Effector CD8-positive, alpha-beta T cell (primary cell): ENCODE data around the gene VEGFA.

Experiments used
- DNase-seq: peaks from one replicate; lab custom pipeline; 2025; lab: John Stamatoyannopoulos, UW
- total RNA-seq, 4 experiments: gene quantifications; one replicate each; lab custom pipeline; 2026; lab: John Stamatoyannopoulos, UW

Gene VEGFA
- 1.2 to 52.9 (median 7.5) reads per million in 4 experiments for total RNA-seq

DNA sequence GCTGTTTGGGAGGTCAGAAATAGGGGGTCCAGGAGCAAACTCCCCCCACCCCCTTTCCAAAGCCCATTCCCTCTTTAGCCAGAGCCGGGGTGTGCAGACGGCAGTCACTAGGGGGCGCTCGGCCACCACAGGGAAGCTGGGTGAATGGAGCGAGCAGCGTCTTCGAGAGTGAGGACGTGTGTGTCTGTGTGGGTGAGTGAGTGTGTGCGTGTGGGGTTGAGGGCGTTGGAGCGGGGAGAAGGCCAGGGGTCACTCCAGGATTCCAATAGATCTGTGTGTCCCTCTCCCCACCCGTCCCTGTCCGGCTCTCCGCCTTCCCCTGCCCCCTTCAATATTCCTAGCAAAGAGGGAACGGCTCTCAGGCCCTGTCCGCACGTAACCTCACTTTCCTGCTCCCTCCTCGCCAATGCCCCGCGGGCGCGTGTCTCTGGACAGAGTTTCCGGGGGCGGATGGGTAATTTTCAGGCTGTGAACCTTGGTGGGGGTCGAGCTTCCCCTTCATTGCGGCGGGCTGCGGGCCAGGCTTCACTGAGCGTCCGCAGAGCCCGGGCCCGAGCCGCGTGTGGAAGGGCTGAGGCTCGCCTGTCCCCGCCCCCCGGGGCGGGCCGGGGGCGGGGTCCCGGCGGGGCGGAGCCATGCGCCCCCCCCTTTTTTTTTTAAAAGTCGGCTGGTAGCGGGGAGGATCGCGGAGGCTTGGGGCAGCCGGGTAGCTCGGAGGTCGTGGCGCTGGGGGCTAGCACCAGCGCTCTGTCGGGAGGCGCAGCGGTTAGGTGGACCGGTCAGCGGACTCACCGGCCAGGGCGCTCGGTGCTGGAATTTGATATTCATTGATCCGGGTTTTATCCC lies at the start of gene VEGFA:
TSS of gene VEGFA (plus strand) at position 686 of the 846 bp plus-strand sequence.
- DNase-seq, result peak; percentile 78

DNA sequence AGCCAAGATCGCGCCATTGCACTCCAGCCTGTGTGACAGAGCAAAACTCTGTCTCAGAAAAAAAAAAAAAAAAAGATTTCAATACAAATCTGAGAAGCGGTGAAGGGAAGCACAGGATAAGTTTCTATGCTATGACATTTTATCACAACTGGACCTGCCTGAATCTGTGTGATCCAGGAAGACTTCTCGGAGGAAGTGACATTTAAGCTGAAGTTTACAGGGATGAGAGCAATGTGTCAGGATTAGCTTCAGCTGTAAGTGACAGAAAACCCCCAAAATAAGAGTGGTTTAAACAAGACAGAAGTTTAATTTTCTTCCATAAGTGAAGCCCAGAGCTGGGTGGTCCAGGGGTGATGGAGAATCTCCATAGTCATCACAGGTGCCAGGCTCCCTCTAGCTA lies 49.0 kb upstream of the VEGFA start:
- DNase-seq, result no peak

DNA sequence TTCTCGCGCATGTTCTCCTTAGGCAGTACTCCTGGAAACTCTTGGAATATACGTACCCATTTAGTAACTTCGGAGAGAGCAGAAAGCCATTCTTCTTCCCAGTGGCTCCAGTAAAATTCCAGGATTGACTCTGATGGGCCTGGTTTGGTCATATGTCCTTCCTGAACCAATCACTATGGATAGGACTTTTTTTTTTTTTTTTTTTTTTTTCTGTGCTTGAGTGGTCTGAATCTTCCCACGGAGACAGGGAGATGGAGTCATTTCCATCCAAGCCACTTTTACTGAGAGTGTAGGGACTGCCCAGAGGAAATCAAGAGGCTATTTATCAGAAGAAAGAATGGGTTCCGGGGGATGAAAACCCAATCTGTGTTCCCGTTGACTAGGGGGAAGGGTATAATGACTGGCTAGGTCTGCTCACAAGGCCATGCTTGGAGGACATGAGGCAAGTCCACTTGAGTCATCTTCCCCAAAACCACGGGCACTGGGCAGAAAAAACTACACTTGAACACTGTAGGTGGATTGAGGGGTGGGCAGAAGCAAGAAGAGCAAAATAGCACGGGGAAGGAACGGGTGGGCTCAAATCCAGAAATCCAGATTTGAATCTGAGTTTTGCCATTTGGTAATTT lies 47.0 kb upstream of the VEGFA start:
- no peak for DNase-seq

DNA sequence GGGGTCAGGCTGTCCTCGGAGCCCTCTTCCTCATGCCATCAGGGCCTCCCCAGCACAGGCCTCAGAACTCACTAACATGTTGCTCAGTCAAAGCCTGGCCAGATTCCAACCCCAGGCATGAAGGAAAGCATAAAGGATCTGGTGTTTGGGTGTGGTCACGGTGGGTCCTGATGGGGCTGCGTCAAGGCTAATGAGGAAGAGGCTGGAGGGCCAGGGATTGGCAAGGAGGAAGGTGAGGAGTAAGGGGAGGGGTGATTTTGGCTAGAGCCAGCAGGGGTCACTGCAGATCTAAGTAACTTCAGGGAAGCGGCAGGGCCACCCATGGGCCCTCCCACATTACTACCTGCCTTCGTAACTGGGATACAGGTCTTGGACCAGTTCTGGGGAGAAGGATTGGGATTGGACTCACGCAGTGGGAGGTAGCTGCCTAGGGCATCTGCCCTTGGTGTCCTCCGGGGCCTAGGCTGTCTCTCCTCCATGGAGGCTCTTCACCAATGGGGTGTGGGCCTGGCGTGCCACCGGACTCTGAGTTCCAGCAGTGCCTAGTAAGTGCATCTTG lies 46.2 kb upstream of the VEGFA start:
- peak; percentile 52 for DNase-seq

DNA sequence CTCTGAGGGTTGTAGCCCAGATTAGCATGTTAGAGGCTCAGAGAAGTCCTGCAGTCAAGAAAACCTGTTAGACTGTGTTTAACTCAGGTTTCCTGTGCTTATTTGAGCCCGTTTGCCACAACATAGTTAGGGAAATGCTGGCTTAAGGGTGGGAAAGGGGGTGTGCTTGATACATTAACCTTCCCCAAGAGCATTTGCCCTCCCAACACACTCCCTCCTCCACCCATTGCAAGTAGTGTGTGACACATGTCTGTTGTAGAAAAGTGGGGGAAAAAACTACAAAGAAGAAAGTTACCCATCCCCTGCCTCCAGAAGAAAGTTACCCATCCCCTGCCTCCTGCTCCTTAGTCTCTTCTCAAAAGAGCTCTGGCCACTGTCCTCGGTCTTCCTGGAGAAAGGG lies 45.7 kb upstream of the VEGFA start:
- no peak for DNase-seq

DNA sequence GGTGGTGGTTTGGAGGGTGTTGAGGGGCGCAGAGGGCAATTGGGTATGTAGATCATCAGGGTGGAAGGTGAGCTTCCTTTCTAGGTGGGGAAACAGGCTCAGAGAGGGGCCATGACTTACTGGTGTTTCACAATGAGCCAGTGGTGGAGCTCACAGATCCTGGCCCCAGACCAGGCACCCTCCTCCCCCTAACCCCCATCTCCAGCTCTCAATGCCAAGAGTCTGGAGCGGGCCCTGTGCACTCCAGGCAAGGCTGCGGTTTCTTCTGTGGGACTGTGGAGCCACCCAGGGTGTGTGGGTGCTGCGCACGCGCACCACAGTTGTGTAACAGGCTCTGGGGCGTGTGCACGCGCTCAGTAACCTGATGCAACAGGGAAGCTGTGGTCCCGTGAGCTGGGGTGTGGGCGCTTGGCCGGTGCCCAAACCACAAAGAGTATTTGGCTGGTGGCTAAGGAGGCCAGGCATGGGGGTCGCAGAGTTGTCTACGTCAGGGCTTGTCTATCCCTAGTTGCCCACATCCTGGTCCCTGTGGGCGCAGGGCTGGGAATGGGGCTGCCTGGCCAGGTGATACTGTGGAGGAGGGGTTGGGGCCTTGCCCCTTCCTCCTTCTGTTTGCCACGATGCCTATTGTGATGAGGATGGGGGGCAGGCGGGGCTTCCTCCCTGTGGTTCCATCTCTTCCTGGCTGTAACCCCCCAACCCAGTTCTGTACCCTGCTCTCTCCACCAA lies 44.9 kb upstream of the VEGFA start:
- DNase-seq, result peak; percentile 26

DNA sequence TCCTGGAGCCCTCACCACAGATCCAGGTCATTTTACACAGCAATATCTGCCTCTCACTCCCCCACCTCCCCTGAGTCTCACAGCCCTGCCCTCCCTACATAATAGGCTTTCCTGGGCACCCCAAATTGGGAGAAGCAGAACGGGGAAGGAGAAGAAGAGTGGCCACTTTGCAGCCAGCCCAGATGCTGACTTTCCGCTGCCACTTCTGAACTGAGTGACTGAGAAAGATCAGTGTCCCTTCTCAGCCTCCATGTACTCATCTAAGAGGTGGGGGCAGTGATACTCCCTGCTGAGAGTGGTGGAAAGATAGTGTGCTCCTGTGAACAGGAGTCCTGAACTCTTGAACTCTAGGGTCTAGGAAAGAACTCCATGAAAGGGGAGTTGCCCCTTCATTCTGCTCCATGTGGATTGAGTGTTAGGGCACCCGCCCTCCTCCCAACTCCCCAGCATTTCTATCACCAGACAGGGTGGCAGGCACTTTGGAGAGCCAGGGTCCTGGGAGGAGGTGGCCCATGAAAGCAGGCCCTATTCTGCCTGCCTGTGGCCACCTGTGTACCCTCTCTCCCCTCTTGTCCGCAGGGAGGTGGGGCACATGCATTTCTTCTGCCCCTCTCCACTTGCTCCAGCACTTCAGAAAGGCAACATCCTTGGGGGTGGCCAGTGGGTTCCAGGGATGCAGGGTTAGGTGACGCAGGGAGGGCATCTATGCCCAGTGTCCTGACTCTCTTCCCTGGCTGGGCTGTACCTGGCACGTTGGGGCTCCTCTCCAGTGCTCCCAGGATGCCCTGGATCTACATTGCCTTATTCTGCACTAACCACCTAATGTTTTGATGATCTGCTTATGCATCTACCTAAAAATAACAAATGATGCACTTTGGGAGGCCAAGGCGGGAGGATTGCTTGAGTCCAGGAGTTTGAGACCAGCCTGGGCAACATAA lies 44.1 kb upstream of the VEGFA start:
- DNase-seq, result no peak

DNA sequence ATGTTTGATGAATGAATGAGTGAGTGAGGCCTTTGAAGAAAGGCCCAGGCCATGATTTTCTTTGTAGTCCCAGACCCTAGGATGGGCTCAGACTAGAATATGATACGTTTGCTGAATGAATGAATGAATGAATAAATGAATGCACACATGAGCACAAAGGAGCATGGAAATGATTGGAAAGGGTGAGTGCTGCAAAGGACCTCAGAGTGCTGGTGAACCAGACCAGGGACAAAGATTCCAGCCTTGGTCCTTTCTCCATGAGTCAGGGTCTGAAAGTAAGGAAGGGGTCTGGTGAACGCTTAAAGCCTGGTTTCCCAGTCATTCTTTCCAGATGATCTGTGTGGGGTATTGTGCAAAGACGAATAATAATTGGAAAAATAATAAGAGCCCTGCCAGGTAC lies 42.4 kb upstream of the VEGFA start:
- no peak for DNase-seq

DNA sequence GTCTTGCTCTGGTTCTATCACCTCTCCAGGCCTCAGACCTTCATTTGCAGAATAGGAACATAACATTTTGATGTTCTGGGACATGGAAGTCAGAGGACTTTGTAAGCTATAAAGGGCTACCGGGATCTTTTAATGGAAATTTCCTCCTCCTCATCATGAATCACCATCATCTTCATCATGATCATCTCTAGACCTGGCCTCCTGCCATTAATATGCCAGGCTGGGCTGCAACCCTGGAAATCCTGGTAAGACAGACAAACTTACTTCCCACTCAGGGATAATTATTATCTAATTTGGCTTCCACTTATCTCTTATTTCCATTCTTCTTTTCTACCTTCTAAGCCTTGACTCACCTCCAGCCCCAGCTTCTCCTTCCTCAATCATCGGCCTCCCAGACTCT lies 41.4 kb upstream of the VEGFA start:
- no peak for DNase-seq

DNA sequence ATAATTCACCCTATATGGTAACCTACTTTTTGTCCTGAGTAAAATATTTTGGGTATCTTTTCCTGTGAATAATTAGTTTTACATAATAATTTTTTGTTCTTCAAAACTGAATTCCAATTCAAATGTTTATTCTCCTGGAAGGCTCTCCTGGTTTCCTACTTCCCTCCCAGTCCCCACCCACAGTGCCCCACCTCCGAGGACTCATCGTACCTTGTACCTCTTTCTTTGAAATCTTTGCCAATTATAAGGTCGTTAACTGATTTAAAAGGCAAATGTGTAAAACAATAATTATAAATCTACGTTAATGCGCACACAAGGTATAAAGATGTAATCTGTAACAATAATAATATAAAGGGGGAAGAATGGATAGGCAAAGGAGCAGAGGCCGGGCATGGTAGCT lies 40.5 kb upstream of the VEGFA start:
- no peak for DNase-seq

DNA sequence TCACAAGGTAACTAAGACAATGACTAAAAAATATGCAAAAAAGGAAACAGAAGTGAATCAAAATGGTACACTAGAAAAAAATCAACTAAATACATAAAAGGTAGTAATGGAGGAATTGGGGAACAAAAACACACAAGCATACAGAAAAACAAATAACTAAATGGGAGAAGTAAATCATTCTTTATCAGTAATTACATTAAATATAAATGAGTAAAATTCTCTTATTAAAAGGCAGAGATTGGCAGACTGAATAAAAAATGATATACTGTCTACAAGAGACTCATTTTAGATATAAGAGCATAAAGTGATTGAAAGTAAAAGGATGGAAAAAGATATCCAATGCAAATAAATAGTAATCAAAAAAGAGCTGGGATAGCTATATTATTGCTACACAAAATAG lies 39.4 kb upstream of the VEGFA start:
- no peak for DNase-seq

DNA sequence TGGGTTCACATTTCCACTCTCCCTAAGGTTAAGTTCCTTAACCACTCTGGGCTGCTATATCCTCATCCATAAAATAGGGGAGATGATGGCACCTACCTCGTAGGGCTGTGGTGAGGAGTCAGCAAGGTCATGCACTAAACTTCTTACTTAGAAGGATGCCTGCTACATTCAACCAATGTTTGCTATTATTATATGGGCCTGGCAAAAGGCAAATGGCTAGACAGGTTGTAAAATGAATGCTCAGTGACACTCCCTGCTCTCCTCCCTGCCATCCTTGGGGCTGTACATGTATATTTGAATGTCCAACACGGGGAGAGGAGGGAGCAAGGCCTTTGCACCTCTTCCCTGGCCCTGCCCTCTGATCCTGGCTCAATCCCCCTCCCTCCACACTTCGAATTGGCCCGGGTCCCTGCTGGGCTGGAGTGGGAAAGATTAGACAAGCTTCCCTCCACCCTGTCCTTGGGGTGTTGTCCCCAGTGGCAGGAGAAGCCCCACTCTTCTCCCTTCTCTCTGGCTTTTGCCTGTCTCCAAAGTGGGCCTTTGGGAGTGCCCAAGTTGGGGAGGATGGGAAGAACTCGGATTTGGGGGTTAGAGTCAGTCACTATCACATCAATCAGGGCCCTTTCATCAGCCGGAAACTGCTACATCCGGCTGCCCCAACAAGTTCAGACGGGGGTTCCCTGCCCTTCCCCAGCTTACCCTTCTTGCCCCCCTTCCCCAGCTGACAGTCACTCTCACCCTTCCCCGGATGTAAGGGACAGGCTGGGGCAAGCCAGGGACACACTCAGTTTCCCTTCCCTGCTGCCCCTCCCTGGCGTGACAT lies 36.3 kb upstream of the VEGFA start:
- peak; percentile 35 for DNase-seq

DNA sequence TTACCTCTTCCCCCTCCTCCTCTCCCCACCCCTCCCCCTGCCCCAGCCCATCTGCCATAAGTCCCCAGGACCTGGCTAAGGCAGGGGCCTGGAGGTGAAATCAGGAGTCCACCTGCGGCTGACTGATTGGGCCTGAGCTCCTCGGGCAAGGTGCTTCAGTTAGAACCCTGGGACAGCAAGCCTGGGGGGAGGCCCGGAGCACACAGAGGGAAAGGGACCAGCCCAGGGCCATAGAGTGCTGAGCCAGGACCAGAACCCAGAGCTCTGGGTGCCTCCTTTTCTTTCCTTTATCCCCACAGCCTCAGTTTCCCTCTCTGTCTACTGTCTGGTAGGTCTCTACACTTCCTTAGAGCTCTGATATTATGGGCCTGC lies 35.7 kb upstream of the VEGFA start:
- DNase-seq, result no peak

DNA sequence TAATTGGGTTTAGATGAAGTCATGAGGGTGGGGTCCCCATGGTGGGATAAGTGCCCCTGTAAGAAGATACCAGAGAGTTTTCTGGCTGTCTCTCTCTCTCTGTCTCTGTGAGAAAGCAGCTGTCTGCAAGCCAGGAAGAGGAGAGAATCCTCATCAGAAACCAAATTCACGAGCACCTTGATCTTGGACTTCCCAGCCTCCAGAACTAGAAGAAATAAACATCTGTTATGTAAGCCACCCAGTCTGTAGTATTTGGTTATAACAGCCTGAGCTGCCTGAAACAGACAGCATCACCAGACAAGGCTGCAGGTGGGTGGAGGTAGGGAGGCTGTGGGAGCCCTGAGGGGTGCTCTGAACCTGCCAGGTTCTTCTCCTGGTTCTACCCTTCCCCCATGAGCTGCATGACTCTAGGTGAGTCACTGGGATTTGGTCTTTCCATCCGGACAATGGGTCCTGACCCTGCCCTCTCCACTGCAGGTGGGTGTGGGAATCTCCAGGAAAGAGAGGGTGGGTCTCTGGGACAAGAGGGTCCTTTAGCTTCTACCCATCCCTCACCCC lies 34.3 kb upstream of the VEGFA start:
- DNase-seq, result no peak

DNA sequence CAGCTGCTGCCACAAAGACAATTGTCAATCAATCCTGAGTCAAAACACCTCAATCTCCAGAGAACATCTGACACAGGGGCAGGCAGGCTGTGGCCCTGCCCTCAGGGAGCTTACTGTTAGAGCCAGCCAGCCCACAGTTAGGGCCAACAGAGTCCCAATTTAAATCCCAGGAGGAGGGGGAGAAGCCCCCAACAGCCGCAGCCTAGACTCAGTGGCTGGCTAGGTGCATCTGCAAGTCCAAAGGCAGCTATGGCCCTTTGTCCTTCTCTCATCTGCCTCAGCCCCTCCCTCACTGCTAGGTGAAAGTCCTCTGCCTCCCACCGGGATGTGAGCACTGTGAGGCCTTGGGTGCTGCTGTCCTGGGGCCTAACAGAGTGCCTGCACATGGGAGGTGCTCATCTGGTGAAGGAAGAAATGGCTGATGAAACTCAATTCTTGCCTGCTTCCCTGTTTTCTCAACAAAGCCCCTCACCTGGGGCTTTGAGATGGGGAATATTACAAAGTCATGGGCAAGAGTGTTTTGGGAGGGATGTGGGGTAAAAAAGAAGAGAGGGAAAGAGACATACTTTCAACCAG lies 33.7 kb upstream of the VEGFA start:
- DNase-seq, result no peak

DNA sequence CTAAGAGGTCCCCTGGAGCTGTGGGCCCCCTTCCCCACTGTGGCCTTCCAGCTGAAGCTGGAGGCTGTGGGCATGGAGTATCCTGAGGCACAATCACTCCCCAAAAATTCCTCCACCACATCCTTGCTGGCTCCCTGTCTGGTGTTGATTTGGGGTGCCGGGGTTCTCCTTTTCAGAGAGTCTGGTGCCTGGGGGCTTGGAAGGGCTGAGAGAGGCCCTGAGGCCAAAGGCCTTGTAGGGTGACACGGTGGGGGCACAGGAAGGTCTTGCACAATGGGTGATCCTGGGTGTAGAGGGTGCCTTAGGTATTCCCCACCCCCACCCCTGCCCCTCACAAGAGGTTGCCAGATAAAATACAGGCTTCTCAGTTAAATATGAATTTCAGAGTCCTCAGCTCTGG lies 33.2 kb upstream of the VEGFA start:
- DNase-seq, result no peak

DNA sequence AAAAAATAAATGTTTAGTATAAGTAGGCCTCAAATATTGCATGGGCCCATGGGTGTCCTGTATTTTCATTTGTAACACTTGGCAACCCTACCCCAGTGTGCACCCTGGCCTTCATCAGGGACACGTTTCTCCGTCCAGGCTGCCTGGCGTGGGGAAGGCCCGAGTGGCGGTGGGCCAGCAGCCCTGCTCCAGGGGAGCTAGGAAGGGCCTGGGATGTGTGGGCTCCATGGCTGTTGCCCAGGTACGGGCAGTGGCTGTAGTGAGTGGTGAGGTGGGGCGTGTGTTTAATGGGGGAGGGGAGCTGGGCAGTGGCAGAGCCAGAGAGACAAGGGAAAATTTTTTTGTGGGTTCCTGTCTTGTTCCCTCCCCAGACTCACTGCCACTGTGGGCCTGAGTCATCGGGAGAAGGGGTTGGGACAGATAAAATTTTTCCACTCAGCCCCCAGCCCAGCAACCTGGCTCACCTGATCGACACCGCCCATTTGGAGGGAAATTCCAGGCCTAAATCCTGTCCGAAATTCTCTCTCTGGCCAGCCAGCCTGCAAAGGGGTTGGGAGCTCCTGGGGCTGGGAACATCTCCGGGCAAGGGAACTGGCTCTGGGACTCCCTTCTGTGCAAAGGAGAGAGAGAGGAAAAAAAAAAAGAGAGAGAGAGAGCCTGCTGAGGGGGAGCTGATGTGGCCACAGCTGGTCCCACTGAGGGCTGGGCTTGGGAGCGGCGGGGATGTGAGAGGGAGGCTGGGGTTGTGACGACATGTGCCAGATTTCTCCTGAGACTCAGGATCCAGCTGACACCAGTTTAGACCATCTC lies 32.5 kb upstream of the VEGFA start:
- no peak for DNase-seq

DNA sequence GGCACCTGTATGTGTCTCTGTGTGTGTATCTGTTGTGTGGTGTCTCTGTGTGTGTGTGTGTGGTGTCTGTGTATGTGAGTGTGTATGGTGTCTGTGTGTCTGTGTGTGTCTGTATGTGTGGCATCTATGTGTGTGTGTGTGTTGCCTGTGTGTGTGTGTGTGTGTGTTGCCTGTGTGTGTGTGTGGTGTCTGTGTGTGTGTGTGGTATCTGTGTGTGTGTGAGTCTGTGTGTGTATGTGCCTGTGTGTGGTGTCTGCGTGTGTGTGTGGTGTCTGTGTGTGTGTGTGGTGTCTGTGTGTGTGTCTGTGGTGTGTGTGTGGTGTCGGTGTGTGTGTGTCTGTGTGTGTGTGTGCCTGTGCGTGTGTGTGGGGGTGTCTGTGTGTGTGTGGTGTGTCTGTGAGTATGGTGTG lies 31.7 kb upstream of the VEGFA start:
- no peak for DNase-seq
